ENCODE measurements around the gene HOXB7. TPM values are rescaled to one million over a fixed set of nuclear protein-coding genes. Genes with fewer than 3 reads are reported as not detected.

HOXB7 gene
- total and polyA plus RNA-seq, 2 experiments from 2014 or later = not detected

GRCh38 chr17:48636177-48637018 lies 25.6 kb upstream of the HOXB7 start:
- peak overlapping the region; percentile 23; the same call in 1 of the 3 replicates for H3K4me3 Mint-ChIP-seq
- TF ChIP-seq NANOG (IDR thresholded peaks at IDR 0.05; ENCODE audit: borderline replicate concordance) (no peak), EZH2 (IDR thresholded peaks at IDR 0.05; ENCODE audit: low read depth, unreplicated experiment) (peak; percentile 82)
- TF ChIP-seq, protein P1, sequence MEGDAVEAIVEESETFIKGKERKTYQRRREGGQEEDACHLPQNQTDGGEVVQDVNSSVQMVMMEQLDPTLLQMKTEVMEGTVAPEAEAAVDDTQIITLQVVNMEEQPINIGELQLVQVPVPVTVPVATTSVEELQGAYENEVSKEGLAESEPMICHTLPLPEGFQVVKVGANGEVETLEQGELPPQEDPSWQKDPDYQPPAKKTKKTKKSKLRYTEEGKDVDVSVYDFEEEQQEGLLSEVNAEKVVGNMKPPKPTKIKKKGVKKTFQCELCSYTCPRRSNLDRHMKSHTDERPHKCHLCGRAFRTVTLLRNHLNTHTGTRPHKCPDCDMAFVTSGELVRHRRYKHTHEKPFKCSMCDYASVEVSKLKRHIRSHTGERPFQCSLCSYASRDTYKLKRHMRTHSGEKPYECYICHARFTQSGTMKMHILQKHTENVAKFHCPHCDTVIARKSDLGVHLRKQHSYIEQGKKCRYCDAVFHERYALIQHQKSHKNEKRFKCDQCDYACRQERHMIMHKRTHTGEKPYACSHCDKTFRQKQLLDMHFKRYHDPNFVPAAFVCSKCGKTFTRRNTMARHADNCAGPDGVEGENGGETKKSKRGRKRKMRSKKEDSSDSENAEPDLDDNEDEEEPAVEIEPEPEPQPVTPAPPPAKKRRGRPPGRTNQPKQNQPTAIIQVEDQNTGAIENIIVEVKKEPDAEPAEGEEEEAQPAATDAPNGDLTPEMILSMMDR (conservative IDR thresholded peaks at IDR 0.05; ENCODE audit: low read depth in 2 of 2) = peak; percentile 62 to 77
- peaks cover 3% of the 10 kb centered on the region for H3K9me3 Mint-ChIP-seq
- H3K27me3 ChIP-seq (ENCODE audit: insufficient read depth) = peaks cover 100% of the 10 kb centered on the region
- no peak overlapping the region for H2AFZ ChIP-seq
- peaks cover 100% of the 10 kb centered on the region for H3K27me3 Mint-ChIP-seq (ENCODE audit: insufficient read depth, low read depth, poor library complexity)
- no peak overlapping the region for H3K27ac ChIP-seq (ENCODE audit: low read depth)
- ATAC-seq = peak; percentile 78
- peaks cover 47% of the 10 kb centered on the region for H3F3A ChIP-seq (replicated peaks; ENCODE audit: low read depth)
- H3K4me1 Mint-ChIP-seq = peaks cover 13% of the 10 kb centered on the region
- peaks cover 26% of the 10 kb centered on the region for H3K4me1 ChIP-seq (ENCODE audit: insufficient read depth)
- H3K79me2 ChIP-seq (replicated peaks; ENCODE audit: insufficient read depth) = no peaks in the 10 kb centered on the region
- H3K27ac Mint-ChIP-seq = no peak overlapping the region
- peak; percentile 98 for DNase-seq (ENCODE audit: low spot score)
- H4K20me1 ChIP-seq (replicated peaks; ENCODE audit: insufficient read depth) = peaks cover 76% of the 10 kb centered on the region
- peak overlapping the region; percentile 55 for H3K4me2 ChIP-seq
- H3K36me3 ChIP-seq (ENCODE audit: insufficient read depth) = no peaks in the 10 kb centered on the region
- H3K36me3 Mint-ChIP-seq (ENCODE audit: low read depth) = no peaks in the 10 kb centered on the region
- H3K9me2 ChIP-seq (ENCODE audit: insufficient read depth) = no peaks in the 10 kb centered on the region
- no peak overlapping the region for H3K4me3 ChIP-seq

- Histone ChIP-seq H3K9me2 (ENCODE audit: insufficient read depth) (no peaks in the 10 kb centered on the region), H3K36me3 (ENCODE audit: insufficient read depth) (no peaks in the 10 kb centered on the region), H3K4me3 (no peak overlapping the region), H3K27ac (ENCODE audit: low read depth) (no peak overlapping the region), H3K79me2 (replicated peaks; ENCODE audit: insufficient read depth) (no peaks in the 10 kb centered on the region), H3F3A (replicated peaks; ENCODE audit: low read depth) (peaks cover 39% of the 10 kb centered on the region), H2AFZ (no peak overlapping the region), H4K20me1 (replicated peaks; ENCODE audit: insufficient read depth) (peaks cover 72% of the 10 kb centered on the region), H3K4me2 (no peak overlapping the region), H3K4me1 (ENCODE audit: insufficient read depth) (peaks cover 31% of the 10 kb centered on the region), H3K27me3 (ENCODE audit: insufficient read depth) (peaks cover 100% of the 10 kb centered on the region)
- H3K9me3 Mint-ChIP-seq = peaks cover 3% of the 10 kb centered on the region; the same call in 2 of the 3 replicates
- no peak overlapping the region for H3K4me3 Mint-ChIP-seq
- no peaks in the 10 kb centered on the region for H3K36me3 Mint-ChIP-seq (ENCODE audit: low read depth)
- peaks cover 100% of the 10 kb centered on the region for H3K27me3 Mint-ChIP-seq (ENCODE audit: insufficient read depth, low read depth, poor library complexity)
- DNase-seq (ENCODE audit: low spot score) (no peak), ATAC-seq (no peak)
- TF ChIP-seq ETS1 (IDR thresholded peaks at IDR 0.05) (no peak), EZH2 (IDR thresholded peaks at IDR 0.05; ENCODE audit: low read depth, unreplicated experiment) (peak; percentile 91), ZNF462 (CRISPR knock-in tag; IDR thresholded peaks at IDR 0.05) (no peak), STAT1 (IDR thresholded peaks at IDR 0.05; ENCODE audit: unreplicated experiment) (no peak)
- TF ChIP-seq, protein P1 (conservative IDR thresholded peaks at IDR 0.05; ENCODE audit: low read depth in 2 of 2) = no peak
- H3K4me1 Mint-ChIP-seq = peaks cover 10% of the 10 kb centered on the region
- H3K27ac Mint-ChIP-seq = no peak overlapping the region
Measured at GRCh38 chr17:48634493-48635208, 23.8 kb upstream of the HOXB7 start.

Data from GM23338 (cell line).